Colonic mucosa (tissue), 4 donors: ENCODE results near the gene ESR2. TPM values are rescaled to one million over a fixed set of nuclear protein-coding genes. Genes with fewer than 3 reads are reported as not detected.

ENCODE experiments used
- DNase-seq: peaks from one replicate; pipeline ENCODE4 v3.0.0-alpha.2; 2020
- H3K27ac ChIP-seq: fragments of 200-600 bp; one replicate; pipeline ENCODE4 v1.8.0; 2021
- H3K27me3 ChIP-seq: fragments of 200-600 bp; one replicate; pipeline ENCODE4 v1.8.0; 2021
- H3K36me3 ChIP-seq: fragments of 200-600 bp; one replicate; pipeline ENCODE4 v1.8.0; 2021
- H3K4me1 ChIP-seq: fragments of 200-600 bp; one replicate; pipeline ENCODE4 v1.8.0; 2021; ENCODE audit warnings: mild to moderate bottlenecking
- H3K4me3 ChIP-seq: fragments of 200-600 bp; one replicate; pipeline ENCODE4 v1.8.0; 2021
- H3K9ac ChIP-seq, 2 donors: one replicate each; pipeline ENCODE4 v1.7.0; 2013; ENCODE audit warnings: control low read depth in 2 of 2, low read depth in 2 of 2, low read length in 2 of 2
- H3K9me3 ChIP-seq: fragments of 200-600 bp; one replicate; pipeline ENCODE4 v1.8.0; 2021
- CTCF ChIP-seq: fragments of 200-600 bp; IDR thresholded peaks from one replicate; pipeline ENCODE4 v1.8.0; 2022; ENCODE audit warnings: antibody characterized with exemption, mild to moderate bottlenecking
- intact Hi-C: fragments of 100-400 bp; cut with DNase I; formaldehyde crosslinking; loops from one replicate; pipeline ENCODE4 v1.14.1; 2022
- total RNA-seq, 2 donors: library from RNA; stranded (reverse); fragmentation: NEBNext Ultra II Directional in 1 of 2; extraction: Animal tissue kit (Norgen Biotek cat#: 25700) in 1 of 2; gene quantifications; one replicate each; pipeline ENCODE4 v1.2.1, GENCODE V29; 2021
- donor health status: healthy.
- donor health status: DM: no; HTN: no; CAD: no.
- donor health status: DM: no; HTN: no; CAD: no.

The ESR2 gene
- total RNA-seq, 2 donors from 2014 or later: 0.42 to 0.85 TPM

- no peak overlapping the region for H3K9ac ChIP-seq
- no peak overlapping the region for H3K4me3 ChIP-seq
- no peaks in the 10 kb centered on the region for H3K9me3 ChIP-seq
- H3K36me3 ChIP-seq: no peaks in the 10 kb centered on the region
- intact Hi-C loops: no loop called here
- H3K27me3 ChIP-seq: no peaks in the 10 kb centered on the region
- no peaks in the 10 kb centered on the region for H3K4me1 ChIP-seq
- no peak for TF ChIP-seq CTCF
- no peak overlapping the region for H3K27ac ChIP-seq
- DNase-seq: no peak
Measured at GRCh38 chr14:64260418-64260817, 33.8 kb downstream of the ESR2 start.

- Histone ChIP-seq H3K4me3 (no peak overlapping the region), H3K4me1 (no peaks in the 10 kb centered on the region), H3K27me3 (no peaks in the 10 kb centered on the region), H3K9me3 (no peaks in the 10 kb centered on the region), H3K36me3 (no peaks in the 10 kb centered on the region), H3K9ac (no peak overlapping the region), H3K27ac (no peak overlapping the region)
- DNase-seq: no peak
- TF ChIP-seq CTCF: no peak
- intact Hi-C loops: no loop called here
Measured at GRCh38 chr14:64255756-64256155, 38.4 kb downstream of the ESR2 start.

GRCh38 chr14:64253672-64254071 is 40.5 kb downstream of the ESR2 start:
- no peak for TF ChIP-seq CTCF
- Histone ChIP-seq H3K4me3 (no peak overlapping the region), H3K27me3 (no peaks in the 10 kb centered on the region), H3K36me3 (no peaks in the 10 kb centered on the region), H3K27ac (no peak overlapping the region), H3K9ac (no peak overlapping the region), H3K4me1 (no peaks in the 10 kb centered on the region), H3K9me3 (no peaks in the 10 kb centered on the region)
- DNase-seq: no peak
- intact Hi-C loops: no loop called here

- H3K36me3 ChIP-seq: no peaks in the 10 kb centered on the region
- no peaks in the 10 kb centered on the region for H3K27me3 ChIP-seq
- DNase-seq: no peak
- no peak for TF ChIP-seq CTCF
- no peak overlapping the region for H3K4me3 ChIP-seq
- no peaks in the 10 kb centered on the region for H3K4me1 ChIP-seq
- intact Hi-C loops: no loop called here
- H3K9ac ChIP-seq: no peak overlapping the region
- H3K27ac ChIP-seq: no peak overlapping the region
- H3K9me3 ChIP-seq: no peaks in the 10 kb centered on the region
Measured at GRCh38 chr14:64249363-64249762, 44.8 kb downstream of the ESR2 start.

- no peak for TF ChIP-seq CTCF
- intact Hi-C loops: no loop called here
- Histone ChIP-seq H3K27me3 (no peaks in the 10 kb centered on the region), H3K27ac (no peak overlapping the region), H3K9ac (no peak overlapping the region), H3K4me3 (no peak overlapping the region), H3K9me3 (no peaks in the 10 kb centered on the region), H3K4me1 (no peaks in the 10 kb centered on the region), H3K36me3 (no peaks in the 10 kb centered on the region)
- DNase-seq: no peak
Measured at GRCh38 chr14:64248689-64249088, 45.5 kb downstream of the ESR2 start.

- no peak for TF ChIP-seq CTCF
- no peaks in the 10 kb centered on the region for H3K9me3 ChIP-seq
- no peaks in the 10 kb centered on the region for H3K36me3 ChIP-seq
- no peaks in the 10 kb centered on the region for H3K27me3 ChIP-seq
- no peak overlapping the region for H3K4me3 ChIP-seq
- H3K27ac ChIP-seq: no peak overlapping the region
- intact Hi-C loops: no loop called here
- H3K4me1 ChIP-seq: no peaks in the 10 kb centered on the region
- H3K9ac ChIP-seq: no peak overlapping the region
- no peak for DNase-seq
Measured at GRCh38 chr14:64247195-64247594, 47.0 kb downstream of the ESR2 start.
